Heart right ventricle (tissue), 16 donors: ENCODE results near the gene AUTS2. TPM values are rescaled to one million over a fixed set of nuclear protein-coding genes. Genes with fewer than 3 reads are reported as not detected.
A peak's percentile ranks its signal among the peaks of the same experiment; 100 is the strongest.

Experiments used
- ATAC-seq, 8 donors: fragments of 200-7000 bp; cut with Tn5 transposase; one replicate each; pipeline ENCODE4 v1.9.1; 2020; ENCODE audit warnings: mild to moderate bottlenecking in 8 of 8, moderate library complexity in 8 of 8, moderate number of reproducible peaks in 1 of 8
- DNase-seq, 2 donors: peaks; one replicate each; pipeline ENCODE4 v3.0.0-alpha.2; 2020
- H3K27ac ChIP-seq, 10 donors: fragments of 200-600 bp; sonication (generic) in 2 of 10; one replicate each; pipeline versions ENCODE4 v1.5.0 to v1.8.0; 2020 to 2022; ENCODE audit warnings: mild to moderate bottlenecking in 3 of 10
- H3K27me3 ChIP-seq, 7 donors: fragments of 200-600 bp; one replicate each; pipeline ENCODE4 v1.8.0; 2021 to 2022; ENCODE audit warnings: mild to moderate bottlenecking in 2 of 7
- H3K36me3 ChIP-seq, 9 donors: fragments of 200-600 bp; sonication (generic) in 1 of 9; one replicate each; pipeline versions ENCODE4 v1.5.0 to v1.8.0; 2020 to 2022; ENCODE audit warnings: mild to moderate bottlenecking in 2 of 9
- H3K4me1 ChIP-seq, 9 donors: fragments of 200-600 bp; sonication (generic) in 1 of 9; one replicate each; pipeline versions ENCODE4 v1.5.0 to v1.8.0; 2020 to 2022; ENCODE audit warnings: mild to moderate bottlenecking in 4 of 9
- H3K4me3 ChIP-seq, 10 donors: fragments of 200-600 bp; sonication (generic) in 2 of 10; one replicate each; pipeline versions ENCODE4 v1.5.0 to v1.8.0; 2020 to 2022; ENCODE audit warnings: mild to moderate bottlenecking in 7 of 10, moderate library complexity in 2 of 10
- H3K9me3 ChIP-seq, 11 donors: fragments of 200-600 bp in 10 of 11; sonication (generic) in 2 of 11; one replicate each; pipeline versions ENCODE4 v1.5.0 to v1.8.0; 2013 to 2022; ENCODE audit warnings: mild to moderate bottlenecking in 2 of 11, control low read depth in 1 of 11, moderate library complexity in 1 of 11
- CTCF ChIP-seq, 9 donors: fragments of 200-600 bp; sonication (generic) in 2 of 9; IDR thresholded peaks; one replicate each; pipeline versions ENCODE4 v1.5.0 to v1.8.0; 2021 to 2022; ENCODE audit warnings: antibody characterized with exemption in 9 of 9, mild to moderate bottlenecking in 5 of 9, moderate library complexity in 1 of 9
- WGBS, 2 donors: extraction: QIAGEN DNeasy Blood & Tissue Kit; methylation state at CpG; one replicate each; pipeline ENCODE4 v1.1.7; 2013; ENCODE audit warnings: inconsistent platforms in 1 of 2; 5-methylcytosine and 5-hydroxymethylcytosine counted together
- intact Hi-C, 10 donors: fragments of 100-400 bp; cut with DNase I; formaldehyde crosslinking; loops; one replicate each; pipeline versions ENCODE4 v1.11.1 to v1.14.2; 2022
- polyA plus RNA-seq, 2 donors: library from polyadenylated mRNA; stranded (reverse); fragments of 200-250 nt; gene quantifications; one replicate each; pipeline ENCODE4 v1.2.3, GENCODE V29; 2013
- total RNA-seq, 10 donors: library from RNA; stranded (reverse); fragmentation: NEBNext Ultra II Directional in 3 of 10; extraction: Animal tissue kit (Norgen Biotek cat#: 25700) in 3 of 10; gene quantifications; one replicate each; pipeline versions ENCODE4 v1.2.1 to v1.2.4, GENCODE V29; 2021 to 2023
- donor health status: Arrhythmogenic right ventricular cardiomyopathy.
- donor health status: ischemic (EF 13 %, LVEDD 7.1; RV severe dilation, severe dysfunction).
- donor health status: healthy with polysubstance abuse.
- donor health status: DM: no; HTN: yes; CAD: no.
- donor health status: DM: no; HTN: no; CAD: no.
- donor health status: ischemic (EF 25% LVEDD 6.9; RV normal size, moderate dysfunction).
- donor health status: ischemic (EF 25% LVEDD 5.7; RV mildly dilated, moderate dysfunction).
- donor health status: healthy.
- donor health status: DM: yes; HTN: yes; CAD: no.
- donor health status: Ischemic cardiomyopathy.
- donor health status: ischemic (EF 35%, LVEDD 5.7; RV mildly dilated, moderate dysfunction).
- donor health status: nonischemic (EF 11% LVEDD 7.7; RV severe dilation, severe dysfunction).
- donor health status: DM: yes; HTN: yes; CAD: no.
- donor health status: PGD.
- donor health status: ischemic (EF 29% LVEDD 5.4; RV normal size, mild dysfunction).
- donor health status: nonischemic (EF 23%, LVEDD 6.1; RV moderate dilation, normal function).

The AUTS2 gene
- total and polyA plus RNA-seq, 12 donors = 1.6 to 11.2 (median 7.3) TPM

GRCh38 chr7:69625238-69625637 is 27.0 kb downstream of the AUTS2 start:
- intact Hi-C loops = no loop called here
- no peak for ATAC-seq

GRCh38 chr7:69625798-69626197 is 27.5 kb downstream of the AUTS2 start:
- Histone ChIP-seq H3K9me3 (no peaks in the 10 kb centered on the region), H3K4me1 (peaks cover 0 to 39% (median 24%) of the 10 kb centered on the region in 9 donors), H3K27me3 (no peaks in the 10 kb centered on the region), H3K4me3 (no peak overlapping the region), H3K27ac (no peak overlapping the region), H3K36me3 (no peaks in the 10 kb centered on the region)
- WGBS, 2 donors = 63 to 76% methylated on average over 2 of the region's 2 CpGs
- DNase-seq (no peak), ATAC-seq (no peak)
- TF ChIP-seq CTCF (IDR thresholded peaks at IDR 0.05) = no peak
- intact Hi-C loops = no loop called here

More at GRCh38 chr7:69625238-69625637, 27.0 kb downstream of the AUTS2 start:
- no peak for DNase-seq
- no peak for TF ChIP-seq CTCF (IDR thresholded peaks at IDR 0.05)
- H3K27me3 ChIP-seq = no peaks in the 10 kb centered on the region
- WGBS, 2 donors = 83 to 87% methylated on average over 6 of the region's 6 CpGs
- no peak overlapping the region for H3K4me3 ChIP-seq
- peaks cover 0 to 35% (median 18%) of the 10 kb centered on the region in 9 donors for H3K4me1 ChIP-seq
- no peaks in the 10 kb centered on the region for H3K9me3 ChIP-seq
- no peaks in the 10 kb centered on the region for H3K36me3 ChIP-seq
- H3K27ac ChIP-seq = no peak overlapping the region

- no peaks in the 10 kb centered on the region for H3K27me3 ChIP-seq
- intact Hi-C loops = no loop called here
- no peak for TF ChIP-seq CTCF (IDR thresholded peaks at IDR 0.05)
- H3K27ac ChIP-seq = peak overlapping the region in 2 of 10 donors; percentile 29 to 34
- DNase-seq = no peak
- H3K36me3 ChIP-seq = no peaks in the 10 kb centered on the region
- ATAC-seq = peak in 1 of 8 donors; percentile 44
- WGBS, 2 donors = 40 to 58% methylated on average over 5 of the region's 5 CpGs
- peaks cover 0 to 27% (median 12%) of the 10 kb centered on the region in 9 donors for H3K4me1 ChIP-seq
- H3K4me3 ChIP-seq = no peak overlapping the region
- no peaks in the 10 kb centered on the region for H3K9me3 ChIP-seq
Observed at GRCh38 chr7:69630292-69630691, 32.0 kb downstream of the AUTS2 start.

- TF ChIP-seq CTCF (IDR thresholded peaks at IDR 0.05) = no peak
- Histone ChIP-seq H3K27me3 (no peaks in the 10 kb centered on the region), H3K4me3 (no peak overlapping the region), H3K27ac (no peak overlapping the region), H3K4me1 (peaks cover 0 to 27% (median 12%) of the 10 kb centered on the region in 9 donors), H3K36me3 (no peaks in the 10 kb centered on the region), H3K9me3 (no peaks in the 10 kb centered on the region)
- no peak for ATAC-seq
- intact Hi-C loops = no loop called here
- WGBS, 2 donors = 85 to 94% methylated on average over 3 of the region's 3 CpGs
- DNase-seq = no peak
Observed at GRCh38 chr7:69631131-69631530, 32.9 kb downstream of the AUTS2 start.
